Memory B cell (primary cell): ENCODE results near the gene SLC25A52.
"Not testable (repeated sequence)": the region's sequence is repeated elsewhere in the genome, so short reads cannot be mapped to it uniquely, and the experiment has no call there.

Experiments
- ATAC-seq: fragments of 150-1000 bp; cut with Tn5 transposase; 2 replicates; pipeline ENCODE4 v1.10.0; 2021; ENCODE audit warnings: low read depth, mild to moderate bottlenecking, moderate library complexity
- DNase-seq, 2 donors: peaks; one replicate each; pipeline ENCODE4 v3.0.0; 2022; ENCODE audit warnings: low spot score in 2 of 2
- H3K27ac Mint-ChIP-seq: one replicate; pipeline ENCODE4 v1.8.0; 2022; ENCODE audit warnings: mild to moderate bottlenecking, moderate library complexity, mixed read lengths
- H3K27me3 Mint-ChIP-seq: one replicate; pipeline ENCODE4 v1.8.0; 2022; ENCODE audit warnings: mixed read lengths
- H3K36me3 Mint-ChIP-seq: one replicate; pipeline ENCODE4 v1.8.0; 2022; ENCODE audit warnings: mild to moderate bottlenecking, mixed read lengths
- H3K4me1 Mint-ChIP-seq: one replicate; pipeline ENCODE4 v1.8.0; 2022; ENCODE audit warnings: mixed read lengths
- H3K4me3 Mint-ChIP-seq: one replicate; pipeline ENCODE4 v1.8.0; 2022; ENCODE audit warnings: mild to moderate bottlenecking, moderate library complexity, mixed read lengths
- H3K9me3 Mint-ChIP-seq: one replicate; pipeline ENCODE4 v1.8.0; 2022; ENCODE audit warnings: mixed read lengths

Gene SLC25A52

DNA sequence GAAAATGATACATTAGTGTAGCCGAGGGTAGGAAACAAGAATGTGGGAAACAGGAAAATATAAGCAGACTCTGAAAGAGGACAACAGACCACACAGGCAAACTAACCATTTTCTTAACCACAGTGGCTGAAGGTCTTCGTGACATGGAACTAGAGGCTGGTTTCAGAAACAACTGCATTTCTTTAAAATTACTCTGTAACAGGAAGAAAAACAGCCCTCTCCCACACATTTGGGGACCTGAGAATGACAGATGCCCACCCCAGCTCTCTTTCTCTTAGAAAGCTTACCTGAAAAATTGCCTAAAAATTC is 13.8 kb upstream of the SLC25A52 start:
- ATAC-seq: no peak
- peaks cover 4% of the 10 kb centered on the region for H3K9me3 Mint-ChIP-seq
- H3K27me3 Mint-ChIP-seq: no peaks in the 10 kb centered on the region

DNA sequence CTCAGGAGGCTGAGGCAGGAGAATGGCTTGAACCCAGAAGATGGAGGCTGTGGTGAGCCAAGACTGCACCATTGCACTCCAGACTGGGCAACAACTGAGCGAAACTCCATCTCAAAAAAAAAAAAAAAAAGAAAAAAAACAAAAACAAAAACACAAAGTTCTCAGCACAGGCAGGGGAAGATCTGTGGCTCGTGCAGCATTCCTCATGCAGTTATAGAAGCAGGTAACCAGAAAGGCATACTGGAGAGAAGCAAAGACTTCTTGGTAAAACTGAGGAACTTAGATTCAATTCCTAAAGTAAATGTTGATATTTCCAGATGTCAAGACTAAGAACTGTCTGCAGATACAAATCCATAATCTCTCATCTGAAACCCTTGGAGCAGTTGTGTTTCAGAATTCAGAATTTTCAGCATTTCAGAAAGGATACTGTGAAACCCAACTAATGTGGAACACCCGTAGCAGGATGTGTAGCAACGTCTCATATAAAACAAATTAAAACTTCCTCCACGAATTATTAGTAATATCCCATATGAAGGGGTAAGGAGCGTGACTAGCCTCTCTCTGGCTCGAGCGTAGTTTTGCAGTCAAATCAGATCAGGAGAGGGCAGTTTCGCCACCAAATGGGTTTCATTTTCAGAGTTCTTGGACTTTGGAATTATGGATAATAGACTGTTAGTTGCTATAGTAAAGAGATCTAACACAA is 13.2 kb upstream of the SLC25A52 start:
- DNase-seq: no peak
- Mint-ChIP-seq H3K4me3 (no peak overlapping the region), H3K4me1 (no peaks in the 10 kb centered on the region), H3K36me3 (peaks cover 4% of the 10 kb centered on the region), H3K27me3 (no peaks in the 10 kb centered on the region), H3K27ac (no peak overlapping the region), H3K9me3 (peaks cover 4% of the 10 kb centered on the region)
- ATAC-seq: no peak

More for the DNA sequence above, 13.8 kb upstream of the SLC25A52 start:
- Mint-ChIP-seq H3K4me3 (no peak overlapping the region), H3K27ac (no peak overlapping the region), H3K36me3 (peaks cover 4% of the 10 kb centered on the region), H3K4me1 (no peaks in the 10 kb centered on the region)
- no peak for DNase-seq

DNA sequence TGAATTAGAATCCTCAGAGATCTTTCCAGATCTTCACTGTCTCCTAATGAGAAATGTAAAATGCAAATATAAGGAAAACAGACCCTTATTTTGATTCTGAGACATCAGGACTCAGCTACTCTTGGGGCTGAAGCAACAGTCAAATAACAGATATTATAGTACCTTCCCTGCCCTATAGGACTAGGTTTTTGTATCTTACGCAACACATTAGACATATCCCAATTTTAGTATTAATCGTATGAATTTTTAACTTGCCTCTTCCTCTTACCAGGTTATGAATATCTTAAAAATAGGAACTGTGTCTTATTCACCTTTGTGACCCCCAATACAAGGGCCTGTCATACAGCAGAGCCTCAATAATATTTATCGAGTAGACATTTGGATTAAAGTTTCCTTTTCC is 12.0 kb upstream of the SLC25A52 start:
- Mint-ChIP-seq H3K4me1 (no peaks in the 10 kb centered on the region), H3K36me3 (no peaks in the 10 kb centered on the region), H3K4me3 (no peak overlapping the region), H3K27ac (no peak overlapping the region), H3K27me3 (peaks cover 2% of the 10 kb centered on the region), H3K9me3 (no peaks in the 10 kb centered on the region)
- ATAC-seq (no peak), DNase-seq (no peak)

DNA sequence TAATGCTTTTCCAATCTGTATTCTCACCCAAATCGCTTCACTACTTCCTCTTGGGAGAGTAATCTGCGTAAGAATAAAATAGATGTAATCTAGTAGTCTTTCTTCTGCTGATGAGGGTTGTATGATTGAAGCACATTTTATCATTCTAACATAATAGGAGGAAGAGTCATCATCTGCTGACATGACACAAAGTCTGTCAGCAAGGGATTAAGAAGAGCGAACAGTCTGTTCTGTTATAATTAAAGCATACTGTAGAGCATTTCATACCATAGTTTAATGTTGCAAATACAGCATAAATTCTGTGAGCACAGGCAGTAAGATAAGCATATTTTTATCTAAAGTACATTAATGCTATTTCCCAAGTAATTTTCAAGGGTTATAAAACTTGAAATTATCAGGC is 10.4 kb downstream of the SLC25A52 start:
- Mint-ChIP-seq H3K9me3 (no peaks in the 10 kb centered on the region), H3K36me3 (no peaks in the 10 kb centered on the region), H3K27ac (no peak overlapping the region), H3K4me3 (no peak overlapping the region), H3K27me3 (peaks cover 4% of the 10 kb centered on the region), H3K4me1 (no peaks in the 10 kb centered on the region)
- ATAC-seq (no peak), DNase-seq (no peak)

DNA sequence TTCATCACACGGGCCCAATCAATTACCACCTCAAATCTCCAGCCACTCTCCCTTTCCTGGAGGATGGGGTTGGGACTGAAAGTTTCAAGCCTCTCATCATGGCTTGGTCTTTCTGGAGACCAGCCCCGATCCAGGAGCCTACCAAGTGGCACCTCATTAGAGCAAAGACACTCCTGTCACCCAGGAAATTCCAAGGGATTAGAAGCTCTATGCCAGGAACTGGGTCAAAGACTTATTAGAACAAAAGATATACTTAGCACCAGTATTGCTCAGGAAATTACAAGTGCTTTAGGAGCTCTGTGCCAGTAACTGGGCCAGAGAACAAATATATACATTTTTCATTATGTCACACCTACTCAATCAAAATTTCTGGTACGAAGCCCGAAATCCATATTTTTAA is 14.3 kb downstream of the SLC25A52 start:
- H3K27me3 Mint-ChIP-seq: peaks cover 3% of the 10 kb centered on the region
- no peak overlapping the region for H3K4me3 Mint-ChIP-seq
- H3K9me3 Mint-ChIP-seq: no peaks in the 10 kb centered on the region
- ATAC-seq (no peak), DNase-seq (no peak)
- no peaks in the 10 kb centered on the region for H3K4me1 Mint-ChIP-seq
- no peaks in the 10 kb centered on the region for H3K36me3 Mint-ChIP-seq
- no peak overlapping the region for H3K27ac Mint-ChIP-seq

DNA sequence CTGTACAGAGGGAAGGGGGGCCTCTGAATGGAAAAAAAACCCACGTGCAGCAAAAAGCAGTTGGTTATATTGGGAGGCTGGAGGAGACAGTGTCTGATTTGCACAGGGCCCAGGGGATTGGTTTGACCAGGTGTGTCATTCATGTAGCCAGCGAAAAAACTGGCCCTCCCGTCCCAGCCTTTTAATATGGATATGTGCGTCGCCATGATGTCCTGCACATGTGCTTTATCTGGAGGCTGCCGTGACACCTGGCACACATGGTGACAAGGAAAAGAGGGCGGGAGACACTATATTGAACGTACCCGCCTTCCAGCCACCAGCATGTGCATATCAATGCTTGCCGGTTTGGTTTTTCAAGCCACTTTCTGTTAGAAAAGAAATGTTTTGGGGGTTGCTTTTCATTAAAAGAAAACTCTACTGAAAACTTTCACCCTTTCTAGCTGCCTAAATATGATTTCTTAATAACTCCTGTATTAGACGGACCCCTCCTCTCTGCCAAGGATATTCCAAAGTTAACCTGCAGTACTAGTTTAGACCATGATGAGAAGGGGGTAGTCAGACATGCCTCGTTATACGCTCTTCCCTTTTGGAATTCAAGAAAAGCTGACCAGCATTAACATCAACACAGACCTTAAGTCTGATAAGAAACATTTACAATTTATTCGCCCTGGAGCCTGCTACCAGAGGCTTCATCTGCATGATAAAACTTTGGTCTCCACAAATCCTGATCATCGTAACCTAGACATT is 16.2 kb downstream of the SLC25A52 start:
- ATAC-seq: no peak
- Mint-ChIP-seq H3K36me3 (no peaks in the 10 kb centered on the region), H3K4me3 (no peak overlapping the region), H3K9me3 (no peaks in the 10 kb centered on the region), H3K27ac (no peak overlapping the region), H3K27me3 (no peaks in the 10 kb centered on the region), H3K4me1 (peaks cover 3% of the 10 kb centered on the region)
- no peak for DNase-seq

DNA sequence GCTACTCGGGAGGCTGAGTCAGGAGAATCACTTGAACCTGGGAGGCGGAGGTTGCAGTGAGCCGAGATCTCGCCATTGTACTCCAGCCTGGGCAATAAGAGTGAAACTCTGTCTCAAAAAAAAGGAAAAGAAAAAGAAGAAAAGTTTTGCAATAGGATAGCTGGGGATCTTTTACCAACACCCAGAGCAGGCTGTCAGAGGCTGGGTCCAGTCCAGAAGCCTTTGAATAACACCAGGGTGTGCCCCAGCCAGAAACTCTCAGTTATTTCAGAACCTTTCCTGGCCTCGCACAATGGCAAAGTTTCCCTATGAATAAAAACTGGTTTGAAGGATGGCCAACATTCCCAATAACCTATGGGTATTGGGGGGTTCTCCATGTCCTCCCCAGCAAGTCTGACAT is 17.1 kb downstream of the SLC25A52 start:
- H3K9me3 Mint-ChIP-seq, H3K27me3 Mint-ChIP-seq, H3K27ac Mint-ChIP-seq, DNase-seq, ATAC-seq, H3K36me3 Mint-ChIP-seq, H3K4me1 Mint-ChIP-seq, H3K4me3 Mint-ChIP-seq: not testable (repeated sequence)

DNA sequence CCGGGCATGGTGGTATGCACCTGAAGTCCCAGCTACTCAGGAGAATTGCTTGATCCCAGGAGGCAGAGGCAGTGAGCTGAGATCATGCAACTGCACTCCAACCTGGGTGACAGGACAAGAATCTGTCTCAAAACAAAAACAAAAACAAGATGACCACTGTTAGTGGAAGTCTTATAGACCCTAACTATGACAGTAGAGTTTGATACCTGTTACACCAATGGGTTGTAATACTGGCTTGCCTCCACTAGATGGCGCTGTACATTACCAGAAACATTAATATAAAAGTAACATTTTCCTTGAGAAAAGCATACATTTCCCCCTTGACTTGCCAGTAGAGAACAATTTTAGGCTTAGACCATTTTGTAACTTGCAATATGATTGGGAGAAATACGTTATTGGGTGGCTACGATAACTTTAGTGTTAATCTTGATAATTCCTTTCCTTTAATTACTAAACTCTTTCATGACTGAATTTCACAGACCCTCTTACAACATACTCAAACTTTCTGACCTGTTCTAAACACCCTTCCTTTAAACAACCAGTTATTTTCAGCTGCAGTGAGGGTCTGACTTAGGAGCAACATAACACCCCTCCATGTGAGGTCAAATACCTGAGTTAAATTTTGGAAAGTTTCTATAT is 19.5 kb downstream of the SLC25A52 start:
- peak; percentile 27 to 47 for DNase-seq
- peaks cover 3% of the 10 kb centered on the region for H3K36me3 Mint-ChIP-seq
- ATAC-seq: no peak
- peaks cover 4% of the 10 kb centered on the region for H3K9me3 Mint-ChIP-seq
- H3K27ac Mint-ChIP-seq: no peak overlapping the region
- no peaks in the 10 kb centered on the region for H3K27me3 Mint-ChIP-seq
- no peak overlapping the region for H3K4me3 Mint-ChIP-seq
- peaks cover 3% of the 10 kb centered on the region for H3K4me1 Mint-ChIP-seq

DNA sequence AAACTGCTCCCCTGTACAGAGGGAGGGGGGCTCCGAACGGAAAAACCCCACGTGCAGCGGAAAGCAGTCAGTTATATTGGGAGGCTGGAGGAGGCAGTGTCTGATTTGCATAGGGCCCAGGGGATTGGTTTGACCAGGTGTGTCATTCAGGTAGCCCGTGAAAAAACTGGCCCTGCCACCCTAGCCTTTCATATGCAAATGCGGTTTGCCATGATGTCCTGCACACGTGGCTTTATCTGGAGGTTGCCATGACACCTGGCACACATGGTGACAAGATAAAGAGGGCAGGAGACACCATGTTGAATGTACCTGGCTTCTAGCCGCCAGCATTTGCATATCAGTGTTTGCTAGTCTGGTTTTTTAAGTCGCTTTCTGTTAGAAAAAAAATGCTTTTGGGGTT is 20.5 kb downstream of the SLC25A52 start:
- H3K36me3 Mint-ChIP-seq: peaks cover 3% of the 10 kb centered on the region
- no peak overlapping the region for H3K4me3 Mint-ChIP-seq
- no peaks in the 10 kb centered on the region for H3K27me3 Mint-ChIP-seq
- no peak overlapping the region for H3K27ac Mint-ChIP-seq
- peaks cover 4% of the 10 kb centered on the region for H3K9me3 Mint-ChIP-seq
- peaks cover 3% of the 10 kb centered on the region for H3K4me1 Mint-ChIP-seq
- DNase-seq (no peak), ATAC-seq (peak; percentile 68)

DNA sequence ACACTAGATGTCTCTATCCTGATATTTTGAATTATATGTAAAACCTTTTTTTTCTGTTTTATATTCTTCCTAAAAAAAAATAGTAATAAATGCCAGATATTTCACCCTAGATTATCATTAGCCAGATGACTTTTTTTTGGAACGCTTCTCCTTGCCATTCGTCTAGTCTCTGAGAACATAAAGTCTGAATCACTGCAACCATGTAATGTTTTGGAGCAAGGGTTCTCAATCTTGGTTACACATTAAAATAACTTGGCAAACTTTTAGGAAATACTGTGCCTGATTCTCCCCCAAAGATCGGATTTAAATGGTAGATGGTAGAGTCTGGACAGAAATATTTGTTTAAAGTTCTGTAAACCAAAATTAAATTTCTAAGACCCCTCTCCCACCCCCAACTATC is 21.0 kb downstream of the SLC25A52 start:
- H3K4me3 Mint-ChIP-seq: no peak overlapping the region
- H3K27ac Mint-ChIP-seq: no peak overlapping the region
- H3K4me1 Mint-ChIP-seq: peaks cover 3% of the 10 kb centered on the region
- H3K27me3 Mint-ChIP-seq: no peaks in the 10 kb centered on the region
- H3K36me3 Mint-ChIP-seq: peaks cover 3% of the 10 kb centered on the region
- DNase-seq: no peak
- no peak for ATAC-seq
- peaks cover 4% of the 10 kb centered on the region for H3K9me3 Mint-ChIP-seq

DNA sequence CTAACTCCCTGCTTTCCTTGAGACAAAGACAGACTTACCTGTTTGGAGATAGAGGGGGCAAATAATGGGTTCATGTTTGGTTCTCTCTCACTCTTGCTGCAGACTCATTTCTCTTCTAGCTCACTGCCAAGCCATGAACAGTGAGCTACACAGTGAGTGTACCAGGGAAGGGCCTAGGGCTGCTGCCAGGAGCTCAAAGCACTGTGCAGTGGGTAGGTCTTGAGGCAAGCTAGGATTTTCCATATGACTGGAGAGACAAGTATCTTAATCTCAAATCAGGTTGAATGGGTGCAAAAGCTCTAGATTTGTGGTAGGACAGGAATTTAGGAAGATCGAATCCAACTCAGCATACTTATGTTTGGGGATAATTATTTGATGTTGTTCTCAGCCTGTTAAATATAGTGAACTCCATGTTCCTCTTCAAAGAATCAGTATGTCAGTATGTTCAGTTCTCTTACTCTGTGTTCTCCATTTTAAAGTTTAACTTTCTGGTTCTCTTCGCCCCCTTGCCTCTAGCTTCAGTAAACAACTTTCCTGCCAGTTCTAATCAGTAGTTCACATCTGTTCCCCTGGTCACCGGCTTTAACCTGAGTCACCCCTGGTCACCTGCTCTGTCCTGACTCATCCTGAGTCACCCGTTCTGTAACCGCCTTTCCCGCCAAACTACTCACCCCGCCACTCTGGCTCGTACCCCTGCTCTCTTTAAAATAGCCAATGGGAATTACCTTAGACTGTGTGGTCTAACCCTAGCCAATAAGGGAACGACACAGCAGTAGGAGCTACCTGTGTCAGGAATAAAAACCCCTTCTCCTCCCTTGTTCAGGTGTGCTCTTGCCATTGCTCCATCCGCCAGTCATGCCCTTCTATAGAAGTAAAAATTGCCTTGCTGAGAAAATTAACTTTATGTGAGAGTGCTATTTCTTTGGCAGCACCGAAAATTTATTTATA is 21.9 kb downstream of the SLC25A52 start:
- Mint-ChIP-seq H3K9me3 (peaks cover 5% of the 10 kb centered on the region), H3K36me3 (peaks cover 3% of the 10 kb centered on the region), H3K27me3 (no peaks in the 10 kb centered on the region), H3K4me3 (no peak overlapping the region), H3K4me1 (peaks cover 3% of the 10 kb centered on the region), H3K27ac (no peak overlapping the region)
- DNase-seq: no peak
- ATAC-seq: no peak

DNA sequence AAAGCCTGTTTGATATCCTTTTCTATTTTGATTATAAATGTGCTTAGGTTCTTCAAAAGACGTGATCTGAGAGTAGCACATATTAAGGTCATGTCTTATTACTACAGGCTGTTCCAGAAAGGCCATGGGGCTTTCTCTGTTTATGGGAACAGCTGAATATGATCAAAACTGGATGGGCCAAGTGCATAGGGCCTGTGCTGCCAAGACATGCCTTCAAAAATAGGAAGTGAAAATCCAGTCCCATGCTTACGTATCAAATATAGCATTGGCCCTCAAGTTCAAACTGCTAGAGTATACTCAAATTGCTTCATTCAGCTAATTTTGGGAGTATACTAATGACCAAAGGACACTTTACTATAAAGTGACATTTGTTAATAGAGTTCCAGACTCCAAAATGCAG is 24.1 kb downstream of the SLC25A52 start:
- H3K4me3 Mint-ChIP-seq: no peak overlapping the region
- peaks cover 8% of the 10 kb centered on the region for H3K9me3 Mint-ChIP-seq
- H3K4me1 Mint-ChIP-seq: peaks cover 3% of the 10 kb centered on the region
- ATAC-seq: peak; percentile 69
- H3K27me3 Mint-ChIP-seq: no peaks in the 10 kb centered on the region
- no peak overlapping the region for H3K27ac Mint-ChIP-seq
- H3K36me3 Mint-ChIP-seq: peaks cover 3% of the 10 kb centered on the region
- DNase-seq: no peak

DNA sequence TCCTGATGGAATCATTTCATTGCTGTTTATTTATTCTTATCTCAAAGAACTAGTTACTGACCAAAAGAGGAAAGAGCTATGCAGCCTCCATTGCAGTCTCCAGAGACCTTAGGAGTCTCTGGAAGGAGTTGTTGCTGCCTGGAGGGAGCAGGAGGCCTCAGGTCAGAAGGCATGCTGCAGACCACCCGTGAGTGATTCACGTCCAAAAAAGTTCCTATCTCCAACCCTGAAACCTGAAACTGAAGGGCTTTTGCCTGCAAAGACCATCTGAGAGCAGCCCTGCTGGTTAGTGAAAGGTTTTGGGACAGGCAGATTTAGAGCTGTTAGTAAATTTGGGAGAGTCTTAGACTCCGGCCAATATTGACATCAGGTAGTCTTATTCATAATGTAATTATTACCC is 29.1 kb downstream of the SLC25A52 start:
- peaks cover 2% of the 10 kb centered on the region for H3K36me3 Mint-ChIP-seq
- no peak for ATAC-seq
- H3K4me1 Mint-ChIP-seq: no peaks in the 10 kb centered on the region
- peaks cover 6% of the 10 kb centered on the region for H3K27me3 Mint-ChIP-seq
- H3K27ac Mint-ChIP-seq: no peak overlapping the region
- DNase-seq: no peak
- peaks cover 4% of the 10 kb centered on the region for H3K9me3 Mint-ChIP-seq
- H3K4me3 Mint-ChIP-seq: no peak overlapping the region

DNA sequence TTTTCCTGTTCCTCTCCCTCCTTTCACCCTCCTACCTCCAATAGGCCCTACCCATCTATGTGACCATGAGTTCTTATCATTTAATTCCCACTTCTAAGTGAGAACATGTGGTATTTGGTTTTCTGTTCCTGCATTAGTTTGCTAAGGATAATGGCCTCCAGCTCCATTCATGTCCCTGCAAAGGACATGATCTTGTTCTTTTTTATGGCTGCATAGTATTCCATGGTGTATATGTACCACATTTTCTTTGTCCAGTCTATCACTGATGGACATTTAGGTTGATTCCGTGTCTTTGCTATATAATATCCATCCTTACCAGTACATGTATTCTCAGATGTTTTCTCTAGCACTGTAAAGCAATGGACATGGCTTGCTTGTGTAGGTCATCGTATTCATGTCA is 31.5 kb downstream of the SLC25A52 start:
- not testable (repeated sequence) for H3K27ac Mint-ChIP-seq, H3K9me3 Mint-ChIP-seq, H3K36me3 Mint-ChIP-seq, ATAC-seq, H3K4me1 Mint-ChIP-seq, H3K4me3 Mint-ChIP-seq, DNase-seq
- H3K27me3 Mint-ChIP-seq: peaks cover 13% of the 10 kb centered on the region
